Thyroid gland (tissue), 4 donors: ENCODE data around the gene TCERG1L. TPM values are rescaled to one million over a fixed set of nuclear protein-coding genes. Genes with fewer than 3 reads are reported as not detected.

Experiments
- DNase-seq, 2 donors: peaks; one replicate each; pipeline ENCODE4 v3.0.0-alpha.2; 2019
- H3K27ac ChIP-seq, 3 donors: fragments of 200-600 bp; sonication (generic); 1 replicate in 2 of 3; 2 replicates in 1 of 3; pipeline ENCODE4 v1.5.1; 2016 to 2019; ENCODE audit warnings: mild to moderate bottlenecking in 1 of 3, moderate library complexity in 1 of 3
- H3K27me3 ChIP-seq: fragments of 200-600 bp; sonication (generic); one replicate; pipeline ENCODE4 v1.5.1; 2019
- H3K36me3 ChIP-seq, 2 donors: fragments of 200-600 bp; sonication (generic); one replicate each; pipeline ENCODE4 v1.5.1; 2016 to 2019
- H3K4me1 ChIP-seq, 2 donors: fragments of 200-600 bp; sonication (generic); one replicate each; pipeline ENCODE4 v1.5.1; 2017 to 2019
- H3K4me3 ChIP-seq, 3 donors: fragments of 200-600 bp; sonication (generic); replicated peaks in 1 of 3; 1 replicate in 2 of 3; 2 replicates in 1 of 3; pipeline ENCODE4 v1.5.1; 2016; ENCODE audit warnings: mild to moderate bottlenecking in 1 of 3
- H3K9me3 ChIP-seq: fragments of 200-600 bp; sonication (generic); one replicate; pipeline ENCODE4 v1.5.1; 2017
- POLR2A ChIP-seq, 2 donors: fragments of 450-650 bp; IDR thresholded peaks; one replicate each; pipeline ENCODE4 v1.6.1; 2017; ENCODE audit warnings: antibody characterized with exemption in 2 of 2, mild to moderate bottlenecking in 2 of 2, moderate library complexity in 1 of 2
- WGBS, 2 donors: methylation state at CpG; one replicate each; pipeline ENCODE4 v1.1.5; 2017; 5-methylcytosine and 5-hydroxymethylcytosine counted together
- intact Hi-C: fragments of 100-400 bp; cut with DNase I; formaldehyde crosslinking; loops from one replicate; pipeline ENCODE4 v1.15.1; 2023
- total RNA-seq, 4 donors: library from RNA; depleted of rRNA; stranded (reverse); fragments of >200 nt; gene quantifications; one replicate each; pipeline ENCODE4 v1.2.3, GENCODE V29; 2016
- TF ChIP-seq, protein P1 (sequence below), 6 experiments: fragments of 200-600 bp in 3 of 6; fragments of 450-650 bp in 3 of 6; sonication (generic) in 3 of 6; IDR thresholded peaks; one replicate each; pipeline ENCODE4 v1.5.1; 2016 to 2019; ENCODE audit warnings: antibody characterized with exemption in 6 of 6, mild to moderate bottlenecking in 2 of 6, inconsistent platforms in 1 of 6, moderate library complexity in 1 of 6

The TCERG1L gene
- total RNA-seq, 4 donors from 2014 or later: 4.3 to 23.6 (median 8.2) TPM

DNA sequence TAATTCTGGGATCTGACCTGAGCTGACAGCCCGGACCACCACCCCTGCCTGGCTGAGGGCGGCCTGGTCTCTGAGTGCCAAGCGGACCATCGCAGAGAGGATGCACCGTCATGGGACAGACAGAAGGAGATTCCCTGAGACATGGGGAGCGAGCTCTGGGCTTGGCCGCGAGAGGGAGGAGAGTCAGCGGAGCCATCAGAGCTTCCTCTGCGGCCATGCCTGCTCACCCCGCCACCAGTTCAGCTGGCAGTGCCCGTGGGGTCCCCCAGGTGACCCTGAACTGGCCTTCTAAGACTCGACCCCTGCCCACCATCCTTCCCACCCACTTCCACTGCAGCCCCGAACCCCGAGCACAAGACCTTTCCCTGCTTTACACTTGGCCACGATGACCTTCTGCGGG is 152.8 kb downstream of the TCERG1L start:
- H3K36me3 ChIP-seq: no peaks in the 10 kb centered on the region
- no peak for DNase-seq
- 93 to 96% methylated on average over 15 to 17 of the region's 17 CpGs for WGBS, 2 donors
- no peak overlapping the region for H3K4me3 ChIP-seq
- no peaks in the 10 kb centered on the region for H3K27me3 ChIP-seq
- no peak overlapping the region for H3K27ac ChIP-seq
- intact Hi-C loops: no loop called here
- no peak for TF ChIP-seq POLR2A (IDR thresholded peaks at IDR 0.05)
- TF ChIP-seq, protein P1, sequence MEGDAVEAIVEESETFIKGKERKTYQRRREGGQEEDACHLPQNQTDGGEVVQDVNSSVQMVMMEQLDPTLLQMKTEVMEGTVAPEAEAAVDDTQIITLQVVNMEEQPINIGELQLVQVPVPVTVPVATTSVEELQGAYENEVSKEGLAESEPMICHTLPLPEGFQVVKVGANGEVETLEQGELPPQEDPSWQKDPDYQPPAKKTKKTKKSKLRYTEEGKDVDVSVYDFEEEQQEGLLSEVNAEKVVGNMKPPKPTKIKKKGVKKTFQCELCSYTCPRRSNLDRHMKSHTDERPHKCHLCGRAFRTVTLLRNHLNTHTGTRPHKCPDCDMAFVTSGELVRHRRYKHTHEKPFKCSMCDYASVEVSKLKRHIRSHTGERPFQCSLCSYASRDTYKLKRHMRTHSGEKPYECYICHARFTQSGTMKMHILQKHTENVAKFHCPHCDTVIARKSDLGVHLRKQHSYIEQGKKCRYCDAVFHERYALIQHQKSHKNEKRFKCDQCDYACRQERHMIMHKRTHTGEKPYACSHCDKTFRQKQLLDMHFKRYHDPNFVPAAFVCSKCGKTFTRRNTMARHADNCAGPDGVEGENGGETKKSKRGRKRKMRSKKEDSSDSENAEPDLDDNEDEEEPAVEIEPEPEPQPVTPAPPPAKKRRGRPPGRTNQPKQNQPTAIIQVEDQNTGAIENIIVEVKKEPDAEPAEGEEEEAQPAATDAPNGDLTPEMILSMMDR (IDR thresholded peaks at IDR 0.05): no peak
- peaks cover 0 to 27% of the 10 kb centered on the region in 2 donors for H3K4me1 ChIP-seq
- H3K9me3 ChIP-seq: no peaks in the 10 kb centered on the region

GRCh38 chr10:131157899-131158298 is 153.6 kb downstream of the TCERG1L start:
- H3K4me3 ChIP-seq: no peak overlapping the region
- WGBS, 2 donors: 95 to 96% methylated on average over 10 of the region's 10 CpGs
- TF ChIP-seq, protein P1 (IDR thresholded peaks at IDR 0.05): no peak
- no peak for TF ChIP-seq POLR2A (IDR thresholded peaks at IDR 0.05)
- H3K27me3 ChIP-seq: no peaks in the 10 kb centered on the region
- H3K36me3 ChIP-seq: no peaks in the 10 kb centered on the region
- intact Hi-C loops: no loop called here
- H3K9me3 ChIP-seq: no peaks in the 10 kb centered on the region
- H3K4me1 ChIP-seq: peaks cover 0 to 19% of the 10 kb centered on the region in 2 donors
- no peak overlapping the region for H3K27ac ChIP-seq
- DNase-seq: no peak

DNA sequence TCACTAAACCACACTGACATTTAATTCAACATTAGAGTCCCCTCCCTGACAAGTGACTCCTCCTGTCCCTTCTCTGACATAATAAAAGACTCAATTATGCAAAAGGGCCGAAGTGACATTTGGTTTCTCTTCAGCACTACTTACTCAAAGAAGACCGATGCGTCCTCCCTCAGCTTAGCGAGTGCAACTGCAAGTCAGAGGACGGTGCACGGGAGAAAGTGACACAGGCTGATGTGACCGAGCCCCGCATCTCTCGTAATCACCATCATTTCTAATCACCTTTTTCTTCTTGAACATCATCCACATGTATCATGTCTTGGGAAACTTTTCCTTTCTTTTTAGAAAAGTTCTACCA is 155.7 kb downstream of the TCERG1L start:
- 70 to 83% methylated on average over 9 of the region's 9 CpGs for WGBS, 2 donors
- no peaks in the 10 kb centered on the region for H3K27me3 ChIP-seq
- no peaks in the 10 kb centered on the region for H3K36me3 ChIP-seq
- H3K4me3 ChIP-seq: no peak overlapping the region
- no peak overlapping the region for H3K27ac ChIP-seq
- intact Hi-C loops: no loop called here
- no peaks in the 10 kb centered on the region for H3K9me3 ChIP-seq
- DNase-seq: no peak
- TF ChIP-seq, protein P1 (IDR thresholded peaks at IDR 0.05): no peak
- no peak for TF ChIP-seq POLR2A (IDR thresholded peaks at IDR 0.05)
- H3K4me1 ChIP-seq: peaks cover 0 to 12% of the 10 kb centered on the region in 2 donors

GRCh38 chr10:131155218-131155875 is 156.2 kb downstream of the TCERG1L start:
- H3K27me3 ChIP-seq: no peaks in the 10 kb centered on the region
- intact Hi-C loops: no loop called here
- WGBS, 2 donors: 61 to 75% methylated on average over 13 to 14 of the region's 18 CpGs

More at GRCh38 chr10:131155218-131155875, 156.2 kb downstream of the TCERG1L start:
- no peaks in the 10 kb centered on the region for H3K9me3 ChIP-seq
- H3K4me1 ChIP-seq: peaks cover 3 to 17% of the 10 kb centered on the region in 2 donors
- no peak overlapping the region for H3K4me3 ChIP-seq
- TF ChIP-seq POLR2A (IDR thresholded peaks at IDR 0.05): no peak
- TF ChIP-seq, protein P1 (IDR thresholded peaks at IDR 0.05): no peak
- H3K36me3 ChIP-seq: no peaks in the 10 kb centered on the region
- H3K27ac ChIP-seq: no peak overlapping the region
- no peak for DNase-seq
